Muscle layer of duodenum (tissue), 2 donors: ENCODE results near the gene APAF1.

ENCODE experiments used
- H3K27ac ChIP-seq: one replicate; pipeline ENCODE4 v1.7.0; 2013; ENCODE audit warnings: mild to moderate bottlenecking, low read length
- H3K27me3 ChIP-seq: one replicate; pipeline ENCODE4 v1.7.0; 2013; ENCODE audit warnings: low read depth, mild to moderate bottlenecking, control low read depth, low read length
- H3K36me3 ChIP-seq, 2 donors: one replicate each; pipeline ENCODE4 v1.7.0; 2013; ENCODE audit warnings: low read length in 2 of 2, control low read depth in 1 of 2, mild to moderate bottlenecking in 1 of 2; ENCODE audit not compliant: insufficient read depth in 2 of 2, control insufficient read depth in 1 of 2
- H3K4me1 ChIP-seq, 2 donors: one replicate each; pipeline ENCODE4 v1.7.0; 2013; ENCODE audit warnings: low read length in 2 of 2, mild to moderate bottlenecking in 2 of 2, control low read depth in 1 of 2, moderate library complexity in 1 of 2; ENCODE audit not compliant: insufficient read depth in 2 of 2, control insufficient read depth in 1 of 2
- H3K4me3 ChIP-seq, 2 donors: one replicate each; pipeline ENCODE4 v1.7.0; 2013; ENCODE audit warnings: low read length in 2 of 2, low read depth in 1 of 2, mild to moderate bottlenecking in 1 of 2
- H3K9me3 ChIP-seq, 2 donors: one replicate each; pipeline ENCODE4 v1.7.0; 2013; ENCODE audit warnings: low read length in 2 of 2, control low read depth in 1 of 2, mild to moderate bottlenecking in 1 of 2; ENCODE audit not compliant: control insufficient read depth in 1 of 2
- donor health status: healthy.

Gene APAF1

GRCh38 chr12:98733667-98734350 is 88.7 kb downstream of the APAF1 start:
- Histone ChIP-seq H3K36me3 (peaks cover 6 to 16% of the 10 kb centered on the region in 2 donors), H3K4me3 (no peak overlapping the region), H3K4me1 (peaks cover 5 to 6% of the 10 kb centered on the region in 2 donors), H3K27ac (no peak overlapping the region), H3K27me3 (no peaks in the 10 kb centered on the region), H3K9me3 (no peaks in the 10 kb centered on the region)

GRCh38 chr12:98735821-98736220 is 90.7 kb downstream of the APAF1 start:
- H3K36me3 ChIP-seq, result peaks cover 6 to 9% of the 10 kb centered on the region in 2 donors
- H3K4me1 ChIP-seq, result peaks cover 5 to 6% of the 10 kb centered on the region in 2 donors
- H3K27me3 ChIP-seq, result no peaks in the 10 kb centered on the region
- peaks cover 0 to 3% of the 10 kb centered on the region in 2 donors for H3K9me3 ChIP-seq
- H3K27ac ChIP-seq, result no peak overlapping the region
- H3K4me3 ChIP-seq, result no peak overlapping the region

- Histone ChIP-seq H3K36me3 (peaks cover 6 to 9% of the 10 kb centered on the region in 2 donors), H3K27ac (no peak overlapping the region), H3K27me3 (no peaks in the 10 kb centered on the region), H3K4me1 (peaks cover 5 to 6% of the 10 kb centered on the region in 2 donors), H3K4me3 (no peak overlapping the region), H3K9me3 (peaks cover 0 to 7% of the 10 kb centered on the region in 2 donors)
Measured at GRCh38 chr12:98736352-98737321, 91.5 kb downstream of the APAF1 start.

- H3K4me3 ChIP-seq, result no peak overlapping the region
- peaks cover 3 to 5% of the 10 kb centered on the region in 2 donors for H3K36me3 ChIP-seq
- peaks cover 5 to 6% of the 10 kb centered on the region in 2 donors for H3K4me1 ChIP-seq
- H3K27me3 ChIP-seq, result no peaks in the 10 kb centered on the region
- H3K9me3 ChIP-seq, result peaks cover 0 to 7% of the 10 kb centered on the region in 2 donors
- H3K27ac ChIP-seq, result no peak overlapping the region
Measured at GRCh38 chr12:98737322-98737712, 92.2 kb downstream of the APAF1 start.

GRCh38 chr12:98738002-98738401 is 92.9 kb downstream of the APAF1 start:
- Histone ChIP-seq H3K36me3 (peaks cover 0 to 3% of the 10 kb centered on the region in 2 donors), H3K27ac (no peak overlapping the region)

GRCh38 chr12:98738539-98738938 is 93.4 kb downstream of the APAF1 start:
- no peak overlapping the region for H3K4me3 ChIP-seq
- H3K27me3 ChIP-seq, result no peaks in the 10 kb centered on the region
- H3K4me1 ChIP-seq, result peaks cover 5 to 6% of the 10 kb centered on the region in 2 donors
- peaks cover 0 to 7% of the 10 kb centered on the region in 2 donors for H3K9me3 ChIP-seq
- H3K27ac ChIP-seq, result no peak overlapping the region
- H3K36me3 ChIP-seq, result peaks cover 0 to 3% of the 10 kb centered on the region in 2 donors

More at GRCh38 chr12:98738002-98738401, 92.9 kb downstream of the APAF1 start:
- peaks cover 0 to 7% of the 10 kb centered on the region in 2 donors for H3K9me3 ChIP-seq
- H3K4me1 ChIP-seq, result peaks cover 5 to 6% of the 10 kb centered on the region in 2 donors
- no peak overlapping the region for H3K4me3 ChIP-seq
- no peaks in the 10 kb centered on the region for H3K27me3 ChIP-seq

GRCh38 chr12:98740751-98741150 is 95.7 kb downstream of the APAF1 start:
- H3K4me1 ChIP-seq, result peaks cover 5 to 10% of the 10 kb centered on the region in 2 donors
- H3K4me3 ChIP-seq, result no peak overlapping the region
- peaks cover 0 to 7% of the 10 kb centered on the region in 2 donors for H3K9me3 ChIP-seq
- H3K27me3 ChIP-seq, result peaks cover under 1% of the 10 kb centered on the region
- H3K27ac ChIP-seq, result no peak overlapping the region
- no peaks in the 10 kb centered on the region for H3K36me3 ChIP-seq

- Histone ChIP-seq H3K27me3 (peaks cover 5% of the 10 kb centered on the region), H3K4me3 (no peak overlapping the region), H3K9me3 (peaks cover 0 to 7% of the 10 kb centered on the region in 2 donors), H3K27ac (no peak overlapping the region), H3K36me3 (no peaks in the 10 kb centered on the region), H3K4me1 (peaks cover 5 to 14% of the 10 kb centered on the region in 2 donors)
Measured at GRCh38 chr12:98741196-98741555, 96.1 kb downstream of the APAF1 start.

- Histone ChIP-seq H3K27me3 (peaks cover 6% of the 10 kb centered on the region), H3K27ac (no peak overlapping the region), H3K4me1 (peaks cover 5 to 16% of the 10 kb centered on the region in 2 donors), H3K36me3 (no peaks in the 10 kb centered on the region), H3K9me3 (peaks cover 0 to 7% of the 10 kb centered on the region in 2 donors), H3K4me3 (no peak overlapping the region)
Measured at GRCh38 chr12:98741556-98742265, 96.6 kb downstream of the APAF1 start.

GRCh38 chr12:98743362-98743953 is 98.4 kb downstream of the APAF1 start:
- Histone ChIP-seq H3K36me3 (no peaks in the 10 kb centered on the region), H3K27me3 (peaks cover 6% of the 10 kb centered on the region), H3K27ac (no peak overlapping the region)

More at GRCh38 chr12:98743362-98743953, 98.4 kb downstream of the APAF1 start:
- Histone ChIP-seq H3K4me1 (peaks cover 0 to 10% of the 10 kb centered on the region in 2 donors), H3K4me3 (no peak overlapping the region), H3K9me3 (peaks cover 0 to 7% of the 10 kb centered on the region in 2 donors)
